Left ventricle myocardium superior (tissue), 1 donor: ENCODE data around the gene C12orf43. TPM values are rescaled to one million over a fixed set of nuclear protein-coding genes. Genes with fewer than 3 reads are reported as not detected.
A peak's percentile ranks its signal among the peaks of the same experiment; 100 is the strongest.

Experiments used
- ATAC-seq: fragments of 200-7000 bp; cut with Tn5 transposase; one replicate; pipeline ENCODE4 v1.9.1; 2020; ENCODE audit warnings: mild to moderate bottlenecking, moderate library complexity
- DNase-seq: peaks from one replicate; pipeline ENCODE4 v3.0.0-alpha.2; 2020
- intact Hi-C: fragments of 100-400 bp; cut with micrococcal nuclease; formaldehyde crosslinking; loops from one replicate; pipeline ENCODE4 v1.11.0; 2022
- total RNA-seq: library from RNA; stranded (reverse); fragmentation: NEBNext Ultra II Directional; extraction: Animal tissue kit (Norgen Biotek cat#: 25700); gene quantifications from one replicate; pipeline ENCODE4 v1.2.1, GENCODE V29; 2021
- donor health status: DM: no; HTN: yes; CAD: no; lungs with severe emphysema.

C12orf43 gene
- total RNA-seq, 1 donor from 2014 or later: 8.7 TPM

DNA sequence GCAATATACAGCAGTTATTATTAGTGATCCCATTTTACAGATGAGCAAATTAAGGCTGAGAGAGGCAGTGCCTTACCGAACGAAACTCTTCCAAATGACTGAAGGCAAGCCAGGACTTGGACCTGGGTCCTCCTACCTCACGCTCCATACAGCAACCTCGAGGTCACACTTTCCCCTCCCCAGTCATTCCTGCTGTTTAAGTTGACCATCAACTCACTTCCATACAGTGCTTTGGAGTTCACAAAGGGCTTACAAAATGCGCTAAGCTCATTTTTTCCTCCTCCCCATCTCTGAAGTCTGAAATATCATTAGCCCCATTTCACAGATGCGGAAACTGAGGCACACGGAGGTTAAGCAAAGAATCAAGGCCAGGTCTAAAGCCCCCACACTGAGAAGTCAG is 33.6 kb downstream of the C12orf43 start:
- intact Hi-C loops: no loop called here
- no peak for DNase-seq

DNA sequence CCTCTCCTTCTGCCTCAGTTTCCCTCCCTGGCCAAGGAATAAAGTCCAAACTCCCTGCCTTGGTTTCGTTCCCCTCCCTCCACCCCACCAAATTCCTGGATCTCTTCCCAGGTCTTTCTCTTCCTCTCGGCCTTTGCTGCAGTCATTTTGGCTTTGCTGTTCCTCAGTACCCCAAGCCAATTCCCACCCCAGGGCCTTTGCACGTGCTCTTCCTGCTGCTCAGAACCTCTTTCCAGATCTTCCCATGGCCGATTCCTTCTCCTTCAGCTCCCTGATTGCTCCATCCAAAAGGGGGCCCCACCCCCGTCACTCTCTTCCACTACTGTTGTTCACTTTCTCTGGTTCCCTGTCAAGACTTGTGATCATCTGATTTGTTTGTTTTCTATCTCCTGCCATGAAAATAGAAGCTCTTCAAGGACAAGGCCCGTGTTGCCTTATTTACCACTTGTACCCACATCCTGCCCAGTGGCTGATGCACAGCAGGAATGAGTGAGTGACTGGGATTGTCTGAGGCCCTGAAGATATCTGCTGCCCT is 34.8 kb downstream of the C12orf43 start:
- intact Hi-C loops: no loop called here
- ATAC-seq (no peak), DNase-seq (no peak)

More for the DNA sequence above, 33.6 kb downstream of the C12orf43 start:
- no peak for ATAC-seq

DNA sequence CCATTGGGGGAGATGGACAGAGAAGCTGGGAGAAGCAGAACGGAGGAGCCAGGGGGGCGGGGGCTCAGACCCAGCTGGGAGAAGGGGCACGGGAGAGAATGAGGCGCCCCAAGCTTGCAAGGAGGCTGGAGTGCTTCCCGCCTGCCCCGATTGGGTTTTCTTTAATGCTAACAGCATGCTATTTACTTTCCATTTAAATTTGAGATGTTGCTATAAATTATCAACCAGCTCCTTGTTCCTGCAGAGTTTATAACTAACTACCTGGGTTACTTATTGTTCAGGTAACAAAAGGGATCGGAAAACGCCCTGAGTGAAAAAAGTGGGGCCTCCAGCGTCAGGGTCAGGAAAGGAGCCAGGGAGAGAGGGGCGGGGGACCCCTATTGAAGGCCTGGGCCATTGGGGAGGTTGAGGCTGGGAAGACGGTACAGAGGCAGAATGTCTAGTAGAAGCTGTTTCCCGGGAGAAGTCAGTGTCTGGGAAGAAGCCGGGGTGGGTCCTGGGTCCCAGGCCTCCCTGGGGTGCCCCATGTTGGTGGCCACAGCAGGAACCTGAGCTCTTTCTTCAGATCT is 35.4 kb downstream of the C12orf43 start:
- no peak for DNase-seq
- intact Hi-C loops: no loop called here
- no peak for ATAC-seq

- ATAC-seq: no peak
- no peak for DNase-seq
- intact Hi-C loops: loop anchor here (10.0 kb wide), 1 partner anchor 375 kb away; no protein-coding TSS in a partner anchor
Measured at GRCh38 chr12:120979862-120980696, 36.2 kb downstream of the C12orf43 start.

- DNase-seq (no peak), ATAC-seq (no peak)
- intact Hi-C loops: loop anchor here (10.0 kb wide), 1 partner anchor 375 kb away; no protein-coding TSS in a partner anchor
Measured at GRCh38 chr12:120979220-120979861, 36.9 kb downstream of the C12orf43 start.

DNA sequence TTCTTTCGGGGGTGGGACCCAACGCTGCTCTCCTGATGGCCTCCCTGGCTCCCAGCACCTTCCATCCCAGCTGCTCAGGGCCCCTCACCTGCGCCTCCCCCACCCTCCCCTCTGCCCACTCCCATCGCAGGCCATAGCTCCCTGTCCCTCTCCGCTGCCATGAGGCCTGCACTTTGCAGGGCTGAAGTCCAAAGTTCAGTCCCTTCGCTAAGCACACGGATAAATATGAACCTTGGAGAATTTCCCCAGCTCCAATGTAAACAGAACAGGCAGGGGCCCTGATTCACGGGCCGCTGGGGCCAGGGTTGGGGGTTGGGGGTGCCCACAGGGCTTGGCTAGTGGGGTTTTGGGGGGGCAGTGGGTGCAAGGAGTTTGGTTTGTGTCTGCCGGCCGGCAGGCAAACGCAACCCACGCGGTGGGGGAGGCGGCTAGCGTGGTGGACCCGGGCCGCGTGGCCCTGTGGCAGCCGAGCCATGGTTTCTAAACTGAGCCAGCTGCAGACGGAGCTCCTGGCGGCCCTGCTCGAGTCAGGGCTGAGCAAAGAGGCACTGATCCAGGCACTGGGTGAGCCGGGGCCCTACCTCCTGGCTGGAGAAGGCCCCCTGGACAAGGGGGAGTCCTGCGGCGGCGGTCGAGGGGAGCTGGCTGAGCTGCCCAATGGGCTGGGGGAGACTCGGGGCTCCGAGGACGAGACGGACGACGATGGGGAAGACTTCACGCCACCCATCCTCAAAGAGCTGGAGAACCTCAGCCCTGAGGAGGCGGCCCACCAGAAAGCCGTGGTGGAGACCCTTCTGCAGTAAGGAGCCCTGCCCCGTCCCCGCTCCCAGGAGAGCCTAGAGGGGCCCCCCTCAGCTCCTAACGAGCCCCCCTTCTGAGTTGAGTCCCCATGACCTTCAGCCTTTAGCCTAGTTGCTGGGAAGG is 37.7 kb downstream of the C12orf43 start, which contains the start of gene HNF1A:
Gene HNF1A, plus strand, starts transcription at position 248 of the 924 bp plus-strand sequence. Its CDS starts 226 bp downstream, at position 474.
- DNase-seq: no peak
- ATAC-seq: no peak
- intact Hi-C loops: loop anchor here (10.0 kb wide), 1 partner anchor 374 kb away; no protein-coding TSS in a partner anchor

DNA sequence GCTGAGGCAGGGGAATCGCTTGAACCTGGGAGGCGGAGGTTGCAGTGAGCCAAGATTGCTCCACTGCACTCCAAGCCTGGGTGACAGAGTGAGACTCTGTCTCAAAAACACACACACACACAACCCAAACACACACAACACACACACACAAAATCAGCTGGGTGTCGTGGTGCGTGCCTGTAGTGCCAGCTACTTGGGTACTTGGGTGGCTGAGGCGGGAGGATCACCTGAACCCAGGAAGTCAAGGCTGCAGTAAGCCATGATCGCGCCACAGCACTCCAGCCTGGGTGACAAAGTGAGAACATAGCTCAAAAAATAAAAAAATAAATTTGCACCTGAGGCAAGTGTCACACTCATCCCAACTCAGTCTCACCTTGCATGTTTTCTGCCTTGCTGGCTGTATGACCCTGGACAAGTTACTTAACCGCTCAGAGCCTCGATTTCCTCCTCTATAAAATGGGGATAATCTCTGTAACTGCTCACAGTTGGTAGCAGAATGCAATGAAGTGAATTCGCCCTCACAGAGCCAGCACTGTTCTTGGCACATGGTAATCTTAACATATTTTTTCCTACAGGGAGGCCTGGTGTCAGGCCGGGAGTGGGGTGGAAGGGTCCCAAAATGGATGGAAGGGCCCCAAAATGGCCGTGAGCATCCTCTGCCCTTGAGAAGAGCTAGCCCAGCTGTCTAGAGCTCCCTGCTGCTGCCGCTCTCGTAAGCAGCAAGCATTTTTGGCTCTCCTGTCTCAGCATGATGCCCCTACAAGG is 38.6 kb downstream of the C12orf43 start:
- intact Hi-C loops: loop anchor here (10.0 kb wide), 1 partner anchor 373 kb away; no protein-coding TSS in a partner anchor
- DNase-seq (no peak), ATAC-seq (no peak)

DNA sequence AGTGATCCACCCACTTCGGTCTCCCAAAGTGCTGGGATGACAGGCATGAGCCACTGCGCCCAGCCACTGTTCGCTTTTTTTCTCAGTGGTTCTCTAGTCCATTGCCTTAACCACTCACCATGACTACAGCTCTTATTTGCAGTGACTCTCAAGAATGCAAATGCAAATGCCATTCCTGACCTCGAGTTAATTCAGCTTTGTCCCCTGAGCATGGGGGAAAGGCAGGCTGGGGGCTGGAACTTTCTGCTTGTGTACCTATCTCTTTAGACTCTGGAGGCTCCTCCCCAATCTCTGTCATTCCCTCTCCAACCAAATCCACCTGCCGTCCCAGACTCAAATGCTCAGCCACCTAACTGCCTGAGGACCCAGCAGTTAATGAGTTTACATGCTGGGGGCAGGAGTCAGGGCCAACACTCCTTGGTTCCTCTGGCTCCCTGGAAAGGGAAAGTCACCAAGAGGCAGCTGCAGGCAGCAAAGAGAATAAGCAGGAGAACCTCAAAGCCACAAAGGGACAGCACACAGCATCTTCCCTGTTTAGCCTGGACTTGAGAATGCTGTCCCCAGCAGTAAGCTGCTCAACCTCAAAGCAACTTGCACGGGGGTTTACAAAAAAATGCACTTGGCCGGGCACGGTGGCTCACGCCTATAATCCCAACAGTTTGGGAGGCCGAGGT is 43.3 kb downstream of the C12orf43 start:
- intact Hi-C loops: loop anchor here (10.0 kb wide), 1 partner anchor 368 kb away; no protein-coding TSS in a partner anchor
- DNase-seq: no peak
- no peak for ATAC-seq

DNA sequence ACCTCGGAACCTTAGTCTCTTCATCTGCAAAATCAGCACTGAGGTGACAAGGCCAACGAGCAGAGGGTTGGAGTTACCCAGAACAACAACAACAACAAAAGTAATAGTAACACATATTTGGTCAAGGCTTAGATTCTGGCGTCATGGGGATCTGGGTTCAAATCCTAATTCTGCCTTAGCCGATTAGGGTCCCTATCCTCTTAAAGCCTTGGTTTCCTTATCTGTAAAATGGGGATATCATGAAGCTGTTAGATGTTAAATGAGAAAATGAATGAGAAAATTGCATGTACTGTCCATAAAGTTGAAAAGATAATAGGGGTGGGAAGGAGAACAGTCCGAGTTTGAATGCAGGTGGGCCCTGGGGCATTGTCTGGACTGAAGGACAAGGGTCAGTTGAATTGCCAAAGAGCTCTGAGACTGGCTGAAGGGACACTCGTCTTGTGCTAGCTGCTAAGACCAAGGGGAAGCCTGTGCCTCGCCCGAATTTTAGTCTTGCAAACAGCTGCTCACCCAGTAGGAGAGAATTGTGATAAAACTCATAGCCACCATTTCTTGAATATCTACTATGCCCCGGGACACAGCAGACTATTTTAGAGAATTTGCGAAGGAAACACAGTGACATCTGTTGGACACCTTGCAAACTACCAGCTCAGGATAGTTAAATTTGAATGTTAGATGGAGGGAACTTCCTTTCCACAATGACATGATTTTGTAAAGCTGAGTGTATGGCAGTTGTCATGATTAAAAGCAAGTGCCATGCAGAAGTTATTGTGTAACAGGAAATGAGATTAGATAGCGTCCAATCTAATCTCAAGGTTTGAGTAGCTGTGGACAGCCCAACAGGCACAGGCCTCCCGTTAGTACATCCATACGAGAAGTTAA is 44.7 kb downstream of the C12orf43 start:
- no peak for DNase-seq
- ATAC-seq: peak; percentile 83
- intact Hi-C loops: loop anchor here (10.0 kb wide), 1 partner anchor 367 kb away; no protein-coding TSS in a partner anchor

DNA sequence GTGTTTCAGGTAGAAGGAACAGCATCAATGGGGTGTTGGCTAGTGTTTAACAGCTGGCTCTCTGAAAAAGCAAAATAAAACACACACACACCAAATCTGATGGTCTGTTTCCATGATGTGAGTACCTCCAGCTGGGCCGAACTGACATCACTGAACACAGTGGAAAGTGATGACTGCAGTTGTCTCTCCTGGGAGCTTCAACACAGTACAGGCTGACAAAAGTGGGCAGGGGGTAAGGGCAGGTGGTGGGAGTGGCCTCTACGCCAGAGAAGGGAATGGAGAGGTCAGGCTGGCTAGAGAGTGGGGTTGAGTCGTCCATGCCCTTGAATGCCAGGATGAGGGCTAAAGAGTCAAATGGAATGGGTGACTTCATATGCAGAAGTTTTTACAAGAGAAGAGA is 46.0 kb downstream of the C12orf43 start:
- no peak for DNase-seq
- intact Hi-C loops: loop anchor here (10.0 kb wide), 1 partner anchor 366 kb away; no protein-coding TSS in a partner anchor
- ATAC-seq: no peak

GRCh38 chr12:120965534-120966091 is 50.7 kb downstream of the C12orf43 start:
- intact Hi-C loops: no loop called here
- DNase-seq: no peak

GRCh38 chr12:120964298-120964697 is 52.0 kb downstream of the C12orf43 start:
- ATAC-seq (no peak), DNase-seq (no peak)
- intact Hi-C loops: no loop called here

More at GRCh38 chr12:120965534-120966091, 50.7 kb downstream of the C12orf43 start:
- no peak for ATAC-seq

- intact Hi-C loops: no loop called here
- DNase-seq: no peak
- no peak for ATAC-seq
Measured at GRCh38 chr12:120962532-120963020, 53.7 kb downstream of the C12orf43 start.

DNA sequence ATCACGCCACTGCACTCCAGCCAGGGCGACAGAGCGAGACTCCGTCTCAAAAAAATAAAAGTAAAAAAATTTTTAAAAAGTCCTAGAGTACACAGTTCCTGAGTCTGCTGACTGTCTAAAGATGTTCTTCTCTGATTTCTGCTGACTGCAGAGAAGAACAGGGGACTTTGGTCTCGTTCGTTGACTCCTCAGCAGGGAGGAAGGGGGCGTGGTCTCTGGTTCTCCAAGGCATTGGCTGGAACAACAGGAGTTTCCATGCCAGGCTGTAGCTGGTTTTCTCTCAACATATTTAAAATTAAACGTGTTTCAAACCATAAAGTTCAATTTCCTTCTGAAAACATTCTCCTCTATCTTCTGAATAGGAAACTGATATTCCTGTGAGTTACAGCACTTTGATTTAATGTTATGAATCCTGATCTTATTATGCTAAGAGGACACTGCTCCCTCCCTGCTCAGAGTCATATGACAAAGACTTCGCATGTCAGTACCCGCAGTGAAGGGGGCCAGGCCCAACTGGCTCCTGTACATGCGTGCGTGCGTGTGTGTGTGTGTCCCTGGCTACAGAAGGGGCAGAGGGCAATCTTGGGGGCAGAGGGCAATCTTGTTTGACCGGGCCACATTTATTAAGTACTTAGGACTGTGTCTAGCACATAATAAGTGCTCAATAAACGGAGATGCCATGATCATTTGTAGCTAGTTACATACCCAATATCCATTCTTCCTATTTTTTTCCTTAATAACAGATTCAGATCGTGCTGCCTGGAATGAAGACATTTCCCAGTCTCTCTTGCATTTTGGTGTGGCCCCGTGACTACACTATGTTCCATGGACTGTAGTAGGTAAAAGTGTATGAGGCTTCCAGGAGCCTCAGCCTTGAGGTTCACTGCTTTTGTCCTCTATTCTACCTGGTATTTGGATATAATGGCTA is 54.4 kb downstream of the C12orf43 start:
- intact Hi-C loops: no loop called here
- DNase-seq (peak; percentile 49), ATAC-seq (peak; percentile 43)

DNA sequence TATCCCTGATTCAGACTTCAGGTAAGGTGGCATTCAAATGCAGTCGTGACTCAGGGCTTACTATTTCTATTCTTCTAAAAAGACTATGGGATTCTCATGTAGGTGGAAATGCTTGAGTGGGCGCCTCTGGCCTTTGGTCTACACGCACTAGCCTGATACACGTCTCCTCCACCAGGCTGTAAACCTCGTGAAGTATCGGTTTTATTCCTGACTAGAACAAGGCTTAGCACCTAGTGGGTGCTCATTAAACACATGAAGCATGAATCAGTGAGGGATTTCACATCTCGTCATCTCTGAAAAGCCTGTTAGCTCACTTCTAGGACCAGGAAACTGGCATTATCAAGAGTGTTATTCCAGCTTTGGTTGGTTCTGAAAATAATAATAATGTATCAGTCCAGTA is 55.6 kb downstream of the C12orf43 start:
- no peak for DNase-seq
- no peak for ATAC-seq
- intact Hi-C loops: no loop called here
